ENCODE data around the gene OR10G7. TPM values are rescaled to one million over a fixed set of nuclear protein-coding genes. Genes with fewer than 3 reads are reported as not detected.

Gene OR10G7
- polyA plus RNA-seq, 1 donor (not counting 4 experiments of a cell fraction or from before 2014, with no cell fraction given), result not detected

DNA sequence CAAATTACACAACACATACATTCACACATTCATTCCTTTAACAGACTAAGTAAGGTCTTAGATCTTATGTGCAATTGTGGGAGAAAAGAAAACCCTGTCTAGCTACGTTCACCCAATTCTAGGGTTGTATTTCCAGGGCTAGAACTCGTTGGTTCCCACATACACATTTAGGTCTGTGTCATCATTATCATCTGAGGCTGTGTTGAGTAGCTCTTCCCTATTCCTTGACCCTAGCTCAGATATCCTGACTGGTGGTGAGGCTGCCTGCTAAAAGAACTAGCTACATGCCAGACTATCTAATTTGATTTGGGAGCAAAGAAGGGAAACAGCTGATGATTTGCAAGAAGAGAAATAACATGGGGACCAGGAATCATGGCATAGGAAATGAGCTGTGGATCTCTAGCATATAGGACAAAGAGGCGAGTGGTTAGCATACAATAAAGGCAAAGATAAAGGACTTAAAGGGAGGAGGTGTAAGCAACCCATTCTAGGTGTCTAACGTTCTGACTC, 27.5 kb upstream of the OR10G7 start:
- Histone ChIP-seq H3K27ac (ENCODE audit: control insufficient read depth, insufficient read depth, low read length) (no peak overlapping the region), H3K27me3 (ENCODE audit: control insufficient read depth, extremely low read depth, insufficient read depth, low read length) (no peaks in the 10 kb centered on the region), H3K4me1 (ENCODE audit: control insufficient read depth, extremely low read depth, insufficient read depth, low read length) (peaks cover 5% of the 10 kb centered on the region), H2AFZ (ENCODE audit: control insufficient read depth, low read length) (no peak overlapping the region), H3K9me3 (ENCODE audit: control insufficient read depth, low read depth, low read length) (no peaks in the 10 kb centered on the region), H3K4me3 (ENCODE audit: control insufficient read depth in 2 of 3, extremely low read depth in 1 of 3, insufficient read depth in 2 of 3, low read depth in 1 of 3, low read length in 3 of 3) (no peak overlapping the region), H3K9me1 (ENCODE audit: control insufficient read depth, extremely low read depth, insufficient read depth, low read length) (no peaks in the 10 kb centered on the region), H3K4me2 (ENCODE audit: control insufficient read depth, extremely low read depth, insufficient read depth, low read depth, low read length) (no peak overlapping the region), H3K36me3 (ENCODE audit: control insufficient read depth in 2 of 2, extremely low read depth in 1 of 2, insufficient read depth in 2 of 2, low read length in 2 of 2) (no peaks in the 10 kb centered on the region), H4K20me1 (ENCODE audit: control insufficient read depth, extremely low read depth, insufficient read depth, low read length) (no peaks in the 10 kb centered on the region), H3K79me2 (ENCODE audit: control insufficient read depth, insufficient read depth, low read length) (no peaks in the 10 kb centered on the region), H3K9ac (ENCODE audit: control insufficient read depth, extremely low read depth, insufficient read depth, low read length) (no peak overlapping the region)
- FAIRE-seq (no peak), DNase-seq (ENCODE audit: low read depth, low spot score) (no peak)
- TF ChIP-seq CTCF (optimal IDR thresholded peaks at IDR 0.05 in 1 of 3, IDR thresholded peaks at IDR 0.05 in 1 of 3, conservative IDR thresholded peaks at IDR 0.05 in 1 of 3; ENCODE audit: extremely low read depth in 1 of 3, insufficient read depth in 2 of 3, low read length in 3 of 3), result no peak
- TF ChIP-seq EZH2 (IDR thresholded peaks at IDR 0.05; ENCODE audit: low read length), result no peak
- dilution Hi-C loops (cut with MboI; ENCODE audit: extremely low pct_ligation_motif_present, low sequenced_read_pairs), result no loop called here

GRCh38 chr11:124052966-124053365, 11.8 kb upstream of the OR10G7 start:
- no peak overlapping the region for H3K27ac ChIP-seq (ENCODE audit: control insufficient read depth, insufficient read depth, low read length)
- no peak overlapping the region for H3K4me3 ChIP-seq (ENCODE audit: control insufficient read depth in 2 of 3, extremely low read depth in 1 of 3, insufficient read depth in 2 of 3, low read depth in 1 of 3, low read length in 3 of 3)
- no peaks in the 10 kb centered on the region for H3K9me1 ChIP-seq (ENCODE audit: control insufficient read depth, extremely low read depth, insufficient read depth, low read length)
- H2AFZ ChIP-seq (ENCODE audit: control insufficient read depth, low read length), result no peak overlapping the region
- H3K27me3 ChIP-seq (ENCODE audit: control insufficient read depth, extremely low read depth, insufficient read depth, low read length), result no peaks in the 10 kb centered on the region
- no peak overlapping the region for H3K4me2 ChIP-seq (ENCODE audit: control insufficient read depth, extremely low read depth, insufficient read depth, low read depth, low read length)
- TF ChIP-seq EZH2 (IDR thresholded peaks at IDR 0.05; ENCODE audit: low read length) (no peak), CTCF (optimal IDR thresholded peaks at IDR 0.05 in 1 of 3, IDR thresholded peaks at IDR 0.05 in 1 of 3, conservative IDR thresholded peaks at IDR 0.05 in 1 of 3; ENCODE audit: extremely low read depth in 1 of 3, insufficient read depth in 2 of 3, low read length in 3 of 3) (no peak)
- DNase-seq (ENCODE audit: low read depth, low spot score) (no peak), FAIRE-seq (no peak)
- H3K79me2 ChIP-seq (ENCODE audit: control insufficient read depth, insufficient read depth, low read length), result no peaks in the 10 kb centered on the region
- no peak overlapping the region for H3K9ac ChIP-seq (ENCODE audit: control insufficient read depth, extremely low read depth, insufficient read depth, low read length)
- no peaks in the 10 kb centered on the region for H4K20me1 ChIP-seq (ENCODE audit: control insufficient read depth, extremely low read depth, insufficient read depth, low read length)
- no peaks in the 10 kb centered on the region for H3K4me1 ChIP-seq (ENCODE audit: control insufficient read depth, extremely low read depth, insufficient read depth, low read length)
- H3K36me3 ChIP-seq (ENCODE audit: control insufficient read depth in 2 of 2, extremely low read depth in 1 of 2, insufficient read depth in 2 of 2, low read length in 2 of 2), result no peaks in the 10 kb centered on the region
- dilution Hi-C loops (cut with MboI; ENCODE audit: extremely low pct_ligation_motif_present, low sequenced_read_pairs), result no loop called here
- no peaks in the 10 kb centered on the region for H3K9me3 ChIP-seq (ENCODE audit: control insufficient read depth, low read depth, low read length)
